HG03442 (cell line): ENCODE measurements around the gene RIMKLA.

Source experiments
- ATAC-seq: cut with Tn5 transposase; IDR thresholded peaks from one replicate; pipeline ENCODE4 v1.9.1; 2021; ENCODE audit warnings: mild to moderate bottlenecking, moderate library complexity; ENCODE audit not compliant: unreplicated experiment

RIMKLA gene

DNA sequence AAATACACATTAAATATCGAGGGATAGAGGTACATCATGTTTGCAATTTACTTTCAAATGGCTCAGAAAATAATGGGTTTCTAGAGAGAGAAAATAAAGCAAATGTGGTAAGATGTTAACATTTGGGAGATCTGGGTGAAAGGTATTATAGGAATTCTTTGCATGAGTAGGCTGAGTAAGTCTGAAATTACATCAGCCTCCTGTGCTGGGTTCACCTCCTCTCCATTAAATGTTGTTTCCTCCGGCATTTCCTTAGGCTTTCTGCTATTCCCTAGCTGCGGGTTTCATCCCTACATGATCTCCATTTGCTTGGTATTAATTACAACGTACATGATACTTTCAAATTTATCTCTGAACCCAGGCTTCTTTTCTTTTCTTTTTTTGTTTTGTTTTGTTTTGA is 43.6 kb downstream of the RIMKLA start:
- no peak for ATAC-seq

DNA sequence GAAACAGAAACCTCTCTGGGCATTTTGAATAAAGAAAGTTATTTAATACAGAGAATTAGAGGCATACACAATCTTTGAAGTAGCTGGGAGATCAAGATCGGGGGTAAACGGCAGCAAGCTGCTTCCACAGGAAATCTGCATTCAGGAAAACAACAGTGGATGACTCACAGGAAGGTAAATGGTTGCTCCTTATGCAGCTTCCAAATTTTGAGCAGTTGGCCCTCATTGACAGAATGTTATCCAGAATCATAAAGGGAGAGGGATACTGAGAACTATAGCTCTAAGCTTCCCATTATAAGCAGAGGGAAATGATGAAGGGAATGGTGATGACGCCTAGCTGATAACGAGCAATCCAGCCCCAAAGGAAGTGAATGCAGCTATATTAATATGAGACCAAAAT is 46.6 kb downstream of the RIMKLA start:
- no peak for ATAC-seq

DNA sequence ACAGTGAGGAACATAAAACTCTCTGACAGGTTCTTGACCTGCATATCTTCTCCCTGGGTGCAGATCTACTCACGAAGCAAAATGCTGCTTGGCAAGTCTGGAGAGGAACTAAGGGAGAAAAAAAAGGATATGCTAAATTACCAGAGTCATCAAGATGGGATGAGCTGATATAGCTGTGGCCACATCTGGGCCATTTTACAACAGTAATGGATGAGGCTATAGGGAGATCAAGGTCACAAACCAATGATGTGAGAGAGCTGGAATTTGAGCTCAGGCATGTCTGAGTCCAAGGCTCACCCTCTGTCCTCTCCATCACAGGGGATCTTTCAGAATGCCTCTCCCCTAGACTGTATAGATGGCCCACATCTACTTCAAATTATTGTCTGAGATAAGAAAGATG is 49.0 kb downstream of the RIMKLA start:
- no peak for ATAC-seq

DNA sequence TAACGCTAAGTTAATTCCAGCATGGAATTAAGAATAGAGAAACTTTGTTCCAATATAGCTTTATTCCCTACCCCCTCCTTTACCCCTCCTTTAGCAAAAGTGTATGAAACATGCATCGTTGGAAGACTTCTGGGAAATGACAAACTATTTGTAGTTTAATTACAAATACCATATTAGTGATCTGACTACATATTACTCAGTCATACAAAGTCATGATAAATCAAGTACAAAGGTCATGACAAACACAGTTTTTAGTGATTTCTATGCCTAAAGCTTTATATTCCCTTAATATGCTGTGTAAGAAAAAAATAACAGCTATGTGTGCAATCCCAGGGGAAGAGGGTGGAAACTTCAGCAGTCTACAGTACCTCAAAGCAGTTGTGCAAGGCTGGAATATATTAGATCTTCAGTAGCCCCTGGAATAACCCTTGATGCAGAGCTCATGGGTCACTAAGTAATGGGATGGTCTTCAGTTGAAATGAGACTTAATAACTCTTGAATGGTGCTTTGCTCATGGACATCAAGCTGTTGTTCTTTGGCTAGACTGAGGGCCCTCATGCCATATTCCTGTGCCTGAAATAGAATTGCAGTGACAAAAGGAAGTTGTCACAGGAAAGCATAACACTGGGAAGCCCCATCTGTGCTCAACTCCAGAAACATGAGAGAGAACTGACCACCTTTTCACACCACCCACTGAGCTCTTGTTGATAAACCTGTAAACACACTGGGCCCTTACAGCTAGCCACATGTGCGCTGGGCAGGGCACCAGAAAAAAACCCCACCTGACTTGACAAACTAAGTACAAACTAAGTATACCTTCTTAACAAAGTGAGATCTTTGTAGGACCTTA is 49.9 kb downstream of the RIMKLA start:
- no peak for ATAC-seq

DNA sequence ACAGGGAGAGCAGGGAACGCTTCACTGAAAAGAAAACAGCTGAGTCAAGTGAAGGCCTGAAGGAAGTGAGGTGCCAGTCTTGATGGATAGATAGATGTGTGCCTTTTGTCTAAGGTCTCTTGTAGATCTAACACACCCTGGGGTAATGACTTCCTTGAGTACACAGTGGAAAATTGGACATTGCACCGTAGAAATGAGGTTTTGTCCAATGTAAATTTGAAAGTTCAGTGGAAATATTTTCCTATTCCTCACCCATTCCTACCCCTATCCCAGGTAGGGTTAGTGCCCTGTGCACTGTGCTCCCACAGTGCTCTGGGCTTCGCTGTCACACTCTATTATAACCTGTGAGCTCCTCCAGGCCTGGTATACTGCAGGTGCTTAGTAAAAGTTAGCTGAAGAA is 50.9 kb downstream of the RIMKLA start:
- no peak for ATAC-seq

DNA sequence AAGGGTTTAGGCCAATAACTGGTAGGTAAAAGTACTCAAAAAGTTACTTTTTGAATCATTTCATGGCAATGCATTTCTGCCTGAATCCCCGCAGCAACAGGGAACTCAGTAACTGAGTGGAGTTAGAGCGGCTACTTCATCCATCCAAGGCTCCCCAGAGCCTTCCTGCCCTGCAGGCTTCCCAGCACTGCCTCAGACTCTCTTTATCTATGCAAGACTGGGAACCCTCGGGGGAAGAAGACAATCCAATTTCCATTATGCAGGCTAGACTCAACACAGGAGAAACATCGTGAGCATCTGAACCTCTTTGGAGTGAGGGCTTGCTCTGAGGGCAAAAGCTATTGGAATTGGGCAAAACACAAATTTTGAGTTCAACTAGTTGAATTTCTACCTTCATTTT is 52.1 kb downstream of the RIMKLA start:
- no peak for ATAC-seq

DNA sequence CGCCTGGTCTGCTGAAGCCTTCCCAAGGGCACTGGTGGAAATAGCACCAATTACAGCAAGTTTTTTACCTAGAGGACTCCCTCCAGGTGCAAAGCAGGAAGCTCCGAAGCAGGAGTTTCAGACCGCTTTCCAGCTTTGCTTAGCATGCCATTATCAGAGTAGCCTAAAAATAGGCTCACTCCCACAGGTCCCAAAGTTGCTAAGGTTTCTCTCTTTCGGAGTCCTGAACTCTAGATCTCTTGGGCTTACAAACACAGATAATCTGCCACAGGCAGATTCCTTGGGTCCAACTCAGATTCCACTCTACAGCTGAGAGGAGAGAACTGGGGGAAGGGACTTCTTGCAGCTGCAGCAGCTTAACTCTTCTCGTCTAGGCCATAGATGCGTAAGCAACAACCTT is 52.8 kb downstream of the RIMKLA start:
- no peak for ATAC-seq

DNA sequence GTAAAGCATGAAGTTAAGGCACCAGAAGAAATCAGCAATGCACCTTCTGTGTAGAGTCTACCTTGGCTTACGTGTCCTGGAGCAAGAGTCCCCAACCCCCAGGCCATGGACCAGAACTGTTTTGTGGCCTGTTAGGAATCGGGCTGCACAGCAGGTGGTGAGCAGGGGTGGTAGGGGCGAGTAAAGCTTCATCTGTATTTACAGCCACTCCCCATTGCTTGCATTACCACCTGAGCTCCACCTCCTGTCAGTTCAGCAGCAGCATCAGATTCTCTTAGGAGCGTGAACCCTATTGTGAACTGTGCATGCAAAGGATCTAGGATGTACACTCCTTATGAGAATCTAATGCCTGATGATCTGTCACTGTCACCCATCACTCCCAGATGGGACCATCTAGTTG is 53.7 kb downstream of the RIMKLA start:
- no peak for ATAC-seq

DNA sequence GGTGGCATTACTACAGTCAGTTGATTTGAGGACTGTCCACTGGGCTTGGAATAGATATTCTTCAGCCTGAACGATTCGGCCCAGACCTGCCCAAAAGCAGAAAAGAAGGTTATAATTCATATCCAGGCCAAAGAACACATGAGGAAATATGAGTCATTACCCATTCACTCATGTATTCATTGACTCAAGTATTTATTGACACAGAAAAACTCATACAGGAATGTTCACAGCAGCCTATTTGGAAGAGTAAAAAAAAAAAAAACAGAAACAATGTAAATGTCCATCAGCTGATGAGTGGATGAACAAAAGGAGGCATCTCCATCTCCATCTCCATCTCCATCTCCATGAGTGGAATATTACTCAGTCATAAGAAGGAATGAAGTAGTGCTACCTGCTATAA is 59.3 kb downstream of the RIMKLA start:
- no peak for ATAC-seq

DNA sequence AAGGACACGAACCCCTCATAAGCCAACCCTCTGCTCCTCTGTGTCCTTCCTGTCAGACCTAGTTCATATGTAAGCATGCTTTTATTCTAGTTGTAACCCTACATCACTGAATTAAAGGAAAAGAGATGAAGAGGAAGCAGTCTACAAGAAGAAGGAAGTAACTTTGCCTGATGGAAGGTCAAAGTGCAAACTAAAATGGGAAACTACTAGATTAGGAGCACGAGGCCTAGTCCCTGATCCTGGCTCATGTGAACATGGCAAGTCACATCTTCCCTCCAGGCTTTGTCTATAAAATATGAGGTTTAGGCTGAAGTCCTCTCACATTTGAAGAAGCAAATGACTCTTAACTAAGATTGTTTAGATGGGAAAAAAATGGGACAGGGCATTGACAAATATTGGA is 62.1 kb downstream of the RIMKLA start:
- ATAC-seq = no peak

DNA sequence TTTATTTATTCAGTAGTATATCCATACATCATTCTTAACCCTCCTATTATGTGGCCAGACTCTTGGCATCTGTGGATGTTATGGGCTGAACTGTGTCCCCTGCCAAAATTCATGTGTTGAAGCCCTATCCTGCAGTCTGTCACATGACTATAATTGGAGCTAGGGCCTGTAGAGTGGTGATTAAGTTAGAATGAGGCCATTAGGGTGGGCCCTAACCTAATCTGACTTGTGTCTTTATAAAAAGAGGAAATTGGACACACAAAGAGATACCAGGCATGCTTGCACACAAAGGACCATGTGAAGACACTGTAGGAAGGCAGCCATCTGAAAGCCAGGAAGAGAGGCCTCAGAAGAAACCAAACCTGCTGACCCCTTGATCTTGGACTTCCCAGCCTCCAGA is 68.7 kb downstream of the RIMKLA start:
- no peak for ATAC-seq

DNA sequence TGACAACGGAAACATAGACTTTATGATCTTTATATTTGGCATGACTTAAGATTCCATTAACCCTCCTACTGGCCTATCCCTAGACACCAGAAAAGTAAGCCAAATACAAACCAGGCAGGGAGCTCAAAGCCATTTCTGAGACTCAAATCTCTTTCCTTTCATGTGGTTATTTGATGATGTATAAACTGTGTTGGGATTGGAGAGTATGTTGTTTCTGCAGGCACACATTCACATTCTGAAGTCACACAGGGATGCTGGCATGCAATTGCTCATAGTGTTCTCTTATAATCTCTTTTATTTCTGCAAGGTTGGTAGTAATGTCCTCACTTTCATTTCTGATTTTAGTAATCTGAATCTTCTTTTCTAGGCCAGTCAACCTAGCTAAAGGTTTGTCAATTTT is 69.5 kb downstream of the RIMKLA start:
- ATAC-seq = no peak

DNA sequence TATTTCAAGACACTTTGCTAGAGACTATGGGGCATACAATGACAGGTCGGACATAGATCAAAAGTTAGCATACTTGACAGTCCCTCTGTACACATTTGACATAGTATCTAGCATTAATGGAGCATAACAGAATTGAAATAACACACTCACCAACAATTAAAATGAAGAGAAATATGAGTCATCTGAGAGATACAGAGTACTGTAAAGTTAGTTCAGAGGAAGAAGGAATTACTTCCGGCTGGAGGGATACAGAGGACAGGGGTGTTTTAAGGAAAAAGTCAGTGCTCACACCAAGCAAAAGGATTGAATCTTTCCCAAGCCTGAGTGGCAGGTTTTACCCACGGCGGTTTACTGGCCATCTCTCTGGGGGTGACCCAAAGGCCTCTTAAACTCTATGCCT is 72.8 kb downstream of the RIMKLA start:
- no peak for ATAC-seq

DNA sequence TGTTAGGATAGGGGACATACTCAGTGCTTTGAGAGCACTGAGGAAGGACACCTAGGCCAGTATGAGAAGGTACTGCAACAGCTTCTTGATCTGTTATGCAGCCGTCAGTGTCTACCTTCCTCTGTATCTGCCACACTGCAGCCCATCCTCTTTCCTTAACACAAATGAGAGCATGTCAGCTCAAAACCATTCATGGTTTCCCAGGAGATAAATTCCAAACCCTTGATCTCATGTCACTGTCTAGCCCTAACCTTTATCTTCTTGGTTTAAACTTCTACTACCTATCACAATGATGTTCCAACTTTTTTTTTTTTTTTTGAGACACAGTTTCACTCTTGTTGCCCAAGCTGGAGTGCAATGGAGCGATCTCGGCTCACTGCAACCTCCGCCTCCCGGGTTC is 73.8 kb downstream of the RIMKLA start:
- no peak for ATAC-seq

DNA sequence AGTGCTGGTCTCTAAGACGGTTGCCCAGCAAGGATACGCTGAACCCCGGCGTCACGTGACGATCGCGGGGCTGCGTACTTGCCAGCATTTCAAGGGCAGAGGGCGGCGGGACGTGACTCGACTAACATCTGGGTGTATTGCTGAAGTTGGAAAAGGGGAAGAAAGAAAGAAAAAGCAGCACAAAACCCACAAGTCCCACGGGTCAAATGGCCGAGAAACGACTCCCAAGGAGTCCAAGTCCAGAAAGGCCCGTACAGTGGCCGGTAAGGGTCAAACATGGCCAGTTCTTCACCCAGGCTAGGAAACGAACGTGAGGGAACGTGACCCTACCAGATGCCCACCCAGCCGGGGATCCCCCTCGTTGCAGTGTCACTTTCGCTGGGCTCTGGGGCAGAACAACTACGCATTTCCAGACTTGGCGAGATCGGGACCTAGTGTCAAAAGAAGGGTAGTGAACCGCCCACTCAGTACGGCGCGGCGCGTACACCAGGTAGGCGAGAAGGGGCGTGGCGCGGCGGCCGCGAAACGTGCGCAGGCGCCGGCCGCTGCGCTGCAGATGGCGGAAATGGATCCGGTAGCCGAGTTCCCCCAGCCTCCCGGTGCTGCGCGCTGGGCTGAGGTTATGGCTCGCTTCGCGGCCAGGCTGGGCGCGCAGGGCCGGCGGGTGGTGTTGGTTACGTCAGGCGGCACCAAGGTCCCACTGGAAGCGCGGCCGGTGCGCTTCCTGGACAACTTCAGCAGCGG is 75.6 kb downstream of the RIMKLA start, which contains the start of the genes PPCS and ZMYND12:
Gene PPCS, plus strand, starts transcription at position 534 of the 744 bp plus-strand sequence. Its CDS starts 23 bp downstream, at position 557.
Gene ZMYND12, minus strand, starts transcription at position 13 of the 744 bp plus-strand sequence. CDS start 25 bp downstream, outside the sequence.
- peak; percentile 80 for ATAC-seq

DNA sequence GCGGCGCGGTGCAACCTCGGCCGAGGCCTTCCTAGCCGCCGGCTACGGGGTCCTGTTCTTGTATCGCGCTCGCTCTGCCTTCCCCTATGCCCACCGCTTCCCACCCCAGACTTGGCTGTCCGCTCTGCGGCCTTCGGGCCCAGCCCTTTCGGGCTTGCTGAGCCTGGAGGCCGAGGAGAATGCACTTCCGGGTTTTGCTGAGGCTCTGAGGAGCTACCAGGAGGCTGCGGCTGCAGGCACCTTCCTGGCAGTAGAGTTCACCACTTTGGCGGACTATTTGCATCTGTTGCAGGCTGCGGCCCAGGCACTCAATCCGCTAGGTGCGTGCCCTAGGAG is 76.1 kb downstream of the RIMKLA start:
- ATAC-seq = peak; percentile 55

DNA sequence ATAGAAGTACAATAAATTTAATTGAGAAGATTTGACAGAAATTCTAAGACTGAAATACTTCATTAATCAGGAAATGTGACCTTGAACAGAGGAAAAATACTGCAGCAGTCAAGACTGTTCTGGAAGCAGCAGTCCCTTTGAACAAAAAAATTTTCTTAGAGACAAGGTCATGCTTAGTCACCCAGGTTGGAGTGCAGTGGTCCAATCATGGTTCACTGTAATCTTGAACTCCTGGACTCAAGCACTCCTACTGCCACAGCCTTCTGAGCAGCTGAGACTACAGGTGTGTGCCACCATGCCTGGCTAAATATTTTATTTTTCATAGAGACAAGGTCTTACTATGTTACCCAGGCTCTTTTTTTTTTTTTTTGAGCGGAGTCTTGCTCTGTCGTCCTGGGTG is 80.6 kb downstream of the RIMKLA start:
- ATAC-seq = no peak

DNA sequence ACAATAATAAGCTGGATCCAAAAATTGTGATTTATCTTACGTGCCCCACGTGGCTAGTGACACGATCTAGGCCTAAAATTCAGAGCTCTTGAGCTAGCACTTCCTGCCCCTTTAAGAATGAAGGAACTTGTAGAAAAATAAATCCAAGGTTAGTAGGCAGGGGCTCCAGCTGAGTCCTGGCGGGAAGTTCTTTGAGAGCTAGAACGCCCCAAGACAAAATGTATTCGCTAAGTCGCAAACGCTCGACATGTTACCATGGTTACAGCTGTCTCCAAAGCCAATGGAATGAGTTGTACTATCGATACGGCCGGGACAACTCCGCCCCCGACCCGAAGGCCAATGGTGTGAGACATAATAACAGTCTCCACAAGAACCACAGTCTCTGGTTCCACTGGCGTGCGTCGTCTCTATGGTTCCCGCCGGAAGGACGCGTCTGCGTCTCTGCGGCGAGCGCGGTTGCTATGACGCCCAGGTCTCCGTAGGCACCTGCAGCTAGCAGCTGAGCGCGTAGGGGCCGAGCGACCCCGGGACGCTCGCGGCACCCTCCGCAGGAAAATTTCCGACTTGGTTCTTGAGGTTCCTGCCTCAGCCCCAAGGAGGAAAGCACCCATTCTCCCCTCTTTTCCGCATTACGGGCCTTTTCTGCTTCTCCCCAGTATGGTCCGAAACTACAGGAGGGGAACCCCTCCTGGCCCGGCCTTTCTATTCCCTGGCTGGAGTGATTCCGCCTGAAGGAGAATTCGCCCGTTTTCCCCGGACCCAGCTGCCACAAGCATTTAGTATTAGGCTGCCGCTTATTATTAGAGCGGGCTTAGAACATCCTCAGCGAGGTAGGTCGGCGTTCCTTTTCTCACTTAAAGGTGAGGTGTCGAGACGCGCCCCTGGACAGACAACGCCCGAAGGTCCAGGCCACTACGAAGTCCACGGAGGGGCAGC is 82.5 kb downstream of the RIMKLA start, which contains the start of gene CCDC30:
Gene CCDC30, plus strand, starts transcription at position 459 of the 936 bp plus-strand sequence. CDS start 17,266 bp downstream, outside the sequence.
- peak; percentile 98 for ATAC-seq

DNA sequence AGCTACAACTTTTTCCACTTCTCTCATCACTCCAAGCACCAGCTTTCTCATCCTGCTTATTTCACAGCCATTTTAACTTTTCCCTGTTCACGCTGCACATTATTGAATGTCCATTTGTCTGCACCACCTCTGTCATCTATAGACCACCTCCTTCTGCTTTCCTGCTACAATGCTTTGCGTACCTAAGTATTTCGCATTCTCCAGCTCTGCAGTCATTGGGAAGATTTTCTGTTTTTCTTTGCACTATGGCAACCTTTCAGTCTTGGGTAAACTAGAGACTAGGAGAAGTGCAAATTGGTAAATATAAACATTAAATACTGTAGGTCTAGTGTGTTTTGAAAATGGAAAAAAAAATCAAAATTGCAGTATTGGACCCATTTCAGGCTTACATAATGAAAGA is 83.3 kb downstream of the RIMKLA start:
- no peak for ATAC-seq

DNA sequence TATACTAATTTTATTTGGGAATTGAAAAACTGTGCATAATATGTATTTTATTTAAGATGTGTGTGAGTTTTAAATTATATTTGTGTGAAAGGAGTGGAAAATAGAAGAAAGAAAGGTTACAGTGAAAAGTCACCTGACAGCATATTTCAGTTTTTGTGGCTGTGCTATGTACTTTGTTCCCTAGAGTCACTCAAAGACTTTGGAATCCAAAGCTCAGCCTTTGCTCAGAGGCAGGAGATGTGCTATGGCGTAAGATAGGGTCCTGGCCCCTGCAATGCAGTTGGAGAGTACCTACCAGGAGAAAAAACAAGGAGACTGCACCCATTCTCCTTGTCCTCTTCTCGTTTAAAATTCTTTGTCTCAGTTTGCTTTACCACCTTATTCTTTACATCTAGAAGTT is 85.4 kb downstream of the RIMKLA start:
- ATAC-seq = no peak

DNA sequence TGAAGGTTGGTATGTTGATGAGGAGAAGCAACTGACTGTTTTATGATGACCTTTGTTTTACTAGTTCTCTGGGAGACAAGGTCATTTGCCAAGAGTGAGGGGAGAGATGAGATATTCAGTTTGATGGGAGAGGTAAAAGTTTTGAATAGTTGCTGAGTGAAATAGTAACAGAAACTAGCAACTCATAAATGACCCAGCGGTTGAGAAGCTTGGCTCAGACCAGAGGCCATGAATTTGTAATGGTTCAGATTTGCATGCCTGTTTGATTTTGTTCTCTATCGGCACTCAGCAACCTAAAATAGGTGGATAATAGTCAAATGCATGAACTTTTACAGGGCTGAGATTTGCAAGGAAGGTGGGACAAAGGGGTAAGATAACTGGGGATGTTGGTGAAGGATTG is 89.1 kb downstream of the RIMKLA start:
- no peak for ATAC-seq
